Endothelial cell (in vitro differentiated cells): ENCODE data around the gene ERP27. TPM values are rescaled to one million over a fixed set of nuclear protein-coding genes. Genes with fewer than 3 reads are reported as not detected.

ENCODE experiments used
- DNase-seq: peaks from one replicate; pipeline ENCODE4 v3.0.0; 2021; ENCODE audit warnings: low spot score
- H3K27ac Mint-ChIP-seq: one replicate; pipeline ENCODE4 v1.8.0; 2021; ENCODE audit warnings: mixed read lengths, inconsistent platforms; ENCODE audit not compliant: unreplicated experiment
- H3K27me3 Mint-ChIP-seq: one replicate; pipeline ENCODE4 v1.8.0; 2021; ENCODE audit warnings: mild to moderate bottlenecking, moderate library complexity, mixed read lengths, inconsistent platforms; ENCODE audit not compliant: unreplicated experiment
- H3K36me3 Mint-ChIP-seq: one replicate; pipeline ENCODE4 v1.8.0; 2021; ENCODE audit warnings: mild to moderate bottlenecking, low read depth, mixed read lengths, inconsistent platforms; ENCODE audit not compliant: unreplicated experiment
- H3K4me1 Mint-ChIP-seq: one replicate; pipeline ENCODE4 v1.8.0; 2021; ENCODE audit warnings: mild to moderate bottlenecking, mixed read lengths, inconsistent platforms; ENCODE audit not compliant: unreplicated experiment
- H3K4me3 Mint-ChIP-seq: one replicate; pipeline ENCODE4 v1.8.0; 2021; ENCODE audit warnings: mild to moderate bottlenecking, mixed read lengths, inconsistent platforms; ENCODE audit not compliant: unreplicated experiment
- H3K9me3 Mint-ChIP-seq: one replicate; pipeline ENCODE4 v1.8.0; 2021; ENCODE audit warnings: mixed read lengths, inconsistent platforms; ENCODE audit not compliant: unreplicated experiment
- CTCF ChIP-seq: fragments of 200-600 bp; sonication (generic); IDR thresholded peaks from one replicate; pipeline ENCODE4 v1.5.0; 2021; ENCODE audit warnings: antibody characterized with exemption; ENCODE audit not compliant: unreplicated experiment
- total RNA-seq: library from RNA; stranded (reverse); fragmentation: NEBNext Ultra II Directional; extraction: Animal tissue kit (Norgen Biotek cat#: 25700); gene quantifications from one replicate; pipeline ENCODE4 v1.2.1, GENCODE V29; 2021; ENCODE audit not compliant: unreplicated experiment

The ERP27 gene
- total RNA-seq, 1 donor from 2014 or later = 0.46 TPM

- Mint-ChIP-seq H3K4me1 (peaks cover 10% of the 10 kb centered on the region), H3K27me3 (peaks cover 5% of the 10 kb centered on the region), H3K9me3 (no peaks in the 10 kb centered on the region), H3K4me3 (no peak overlapping the region), H3K36me3 (no peaks in the 10 kb centered on the region), H3K27ac (no peak overlapping the region)
- no peak for DNase-seq
- TF ChIP-seq CTCF = no peak
Measured at GRCh38 chr12:14911131-14911530, 27.2 kb downstream of the ERP27 start.

GRCh38 chr12:14910090-14910915 lies 28.0 kb downstream of the ERP27 start:
- H3K4me3 Mint-ChIP-seq = no peak overlapping the region
- TF ChIP-seq CTCF = no peak
- no peak overlapping the region for H3K27ac Mint-ChIP-seq
- peaks cover 4% of the 10 kb centered on the region for H3K27me3 Mint-ChIP-seq
- H3K36me3 Mint-ChIP-seq = no peaks in the 10 kb centered on the region
- peaks cover 8% of the 10 kb centered on the region for H3K4me1 Mint-ChIP-seq
- no peaks in the 10 kb centered on the region for H3K9me3 Mint-ChIP-seq
- no peak for DNase-seq

GRCh38 chr12:14907953-14908352 lies 30.4 kb downstream of the ERP27 start:
- Mint-ChIP-seq H3K27ac (no peak overlapping the region), H3K36me3 (no peaks in the 10 kb centered on the region), H3K9me3 (no peaks in the 10 kb centered on the region), H3K27me3 (peaks cover 4% of the 10 kb centered on the region), H3K4me3 (no peak overlapping the region), H3K4me1 (peaks cover 16% of the 10 kb centered on the region)
- no peak for TF ChIP-seq CTCF
- DNase-seq = no peak

GRCh38 chr12:14906114-14906513 lies 32.2 kb downstream of the ERP27 start:
- no peak overlapping the region for H3K4me3 Mint-ChIP-seq
- H3K36me3 Mint-ChIP-seq = no peaks in the 10 kb centered on the region
- no peak for TF ChIP-seq CTCF
- H3K27me3 Mint-ChIP-seq = peaks cover 4% of the 10 kb centered on the region
- no peaks in the 10 kb centered on the region for H3K9me3 Mint-ChIP-seq
- no peak overlapping the region for H3K27ac Mint-ChIP-seq
- no peak for DNase-seq
- peaks cover 14% of the 10 kb centered on the region for H3K4me1 Mint-ChIP-seq

GRCh38 chr12:14905269-14906004 lies 32.9 kb downstream of the ERP27 start:
- H3K9me3 Mint-ChIP-seq = no peaks in the 10 kb centered on the region
- H3K4me3 Mint-ChIP-seq = no peak overlapping the region
- H3K27ac Mint-ChIP-seq = no peak overlapping the region
- no peak for TF ChIP-seq CTCF
- peaks cover 14% of the 10 kb centered on the region for H3K4me1 Mint-ChIP-seq
- no peak for DNase-seq
- H3K36me3 Mint-ChIP-seq = no peaks in the 10 kb centered on the region
- peaks cover 3% of the 10 kb centered on the region for H3K27me3 Mint-ChIP-seq
